IPS-18a (cell line): ENCODE results near the gene ALOX12B.
"Not testable (repeated sequence)": the region's sequence is repeated elsewhere in the genome, so short reads cannot be mapped to it uniquely, and the experiment has no call there.

Source experiments
- H3K27ac ChIP-seq: one replicate; pipeline ENCODE4 v1.5.1; 2013; ENCODE audit warnings: low read length
- H3K27me3 ChIP-seq: one replicate; pipeline ENCODE4 v1.6.1; 2013; ENCODE audit warnings: mild to moderate bottlenecking, low read length; ENCODE audit not compliant: control insufficient read depth, insufficient read depth
- H3K36me3 ChIP-seq: one replicate; pipeline ENCODE4 v1.6.1; 2013; ENCODE audit warnings: low read depth, low read length; ENCODE audit not compliant: control insufficient read depth
- H3K4me1 ChIP-seq: one replicate; pipeline ENCODE4 v1.6.1; 2013; ENCODE audit warnings: low read depth, low read length; ENCODE audit not compliant: control insufficient read depth
- H3K4me3 ChIP-seq: one replicate; pipeline ENCODE4 v1.5.1; 2013; ENCODE audit warnings: low read length
- H3K9ac ChIP-seq: one replicate; pipeline ENCODE4 v1.6.1; 2013; ENCODE audit warnings: mild to moderate bottlenecking, low read length, moderate library complexity
- H3K9me3 ChIP-seq: one replicate; pipeline ENCODE4 v1.6.1; 2013; ENCODE audit warnings: low read depth, low read length; ENCODE audit not compliant: control insufficient read depth

The ALOX12B gene

DNA sequence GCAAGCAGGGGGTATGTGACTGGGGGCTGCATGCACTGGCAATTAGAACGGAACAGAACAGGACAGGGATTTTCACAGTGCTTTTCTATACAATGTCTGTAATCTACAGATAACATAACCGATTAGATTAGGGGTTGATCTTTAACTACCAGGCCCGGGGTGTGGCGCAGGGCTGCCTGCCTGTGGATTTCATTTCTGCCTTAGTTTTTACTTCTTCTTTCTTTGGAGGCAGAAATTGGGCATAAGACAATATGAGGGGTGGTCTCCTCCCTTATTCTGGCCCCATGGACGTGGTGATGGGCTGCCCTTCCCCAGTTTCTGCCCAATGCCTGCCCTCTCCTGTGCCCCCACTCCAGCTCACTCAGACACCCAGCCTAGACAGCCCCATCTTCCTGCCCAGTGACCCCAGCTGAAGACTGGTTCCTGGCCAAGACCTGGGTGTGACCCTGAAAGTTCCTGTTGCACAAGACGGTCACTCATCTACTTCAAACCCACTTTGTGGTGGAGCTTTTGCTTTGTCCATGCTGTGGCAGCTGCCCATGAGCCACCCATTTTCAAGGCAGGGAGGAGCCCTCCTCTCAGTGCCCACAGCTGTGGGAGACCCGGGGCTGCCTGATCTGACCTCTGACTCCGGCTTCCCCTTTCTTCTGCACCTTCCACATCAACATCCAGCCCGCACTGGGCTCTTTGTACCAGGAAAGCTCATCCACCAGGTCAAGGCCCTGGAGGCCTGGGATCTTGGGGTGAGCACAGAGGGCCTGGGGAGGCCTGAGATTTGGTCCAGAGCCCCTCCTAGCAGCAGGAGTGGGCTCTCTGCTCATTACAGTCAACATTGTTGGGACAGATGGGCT lies 18.6 kb downstream of the ALOX12B start:
- no peak overlapping the region for H3K9ac ChIP-seq
- H3K4me1 ChIP-seq = peaks cover 5% of the 10 kb centered on the region
- no peak overlapping the region for H3K27ac ChIP-seq
- H3K36me3 ChIP-seq = no peaks in the 10 kb centered on the region
- H3K9me3 ChIP-seq = no peaks in the 10 kb centered on the region
- peaks cover 57% of the 10 kb centered on the region for H3K27me3 ChIP-seq
- no peak overlapping the region for H3K4me3 ChIP-seq

DNA sequence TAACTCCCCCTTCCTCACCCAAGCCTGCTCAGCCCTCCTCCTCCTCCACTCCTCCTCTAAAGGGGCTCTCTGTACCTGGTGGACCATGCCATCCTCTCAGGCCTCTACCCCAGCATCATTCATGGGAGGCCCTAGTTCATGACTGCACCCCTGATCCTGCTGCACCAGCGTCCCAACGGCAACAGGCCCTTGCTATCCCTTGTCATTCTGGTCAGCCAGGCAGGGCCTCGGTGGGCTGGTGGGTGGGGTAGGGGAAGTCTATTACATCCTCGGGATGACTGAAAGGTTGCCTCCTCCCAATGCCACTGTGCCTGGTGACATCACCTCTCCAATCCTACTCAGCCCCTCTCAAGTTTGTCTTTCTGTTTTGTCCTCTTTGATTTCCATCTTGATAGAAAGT lies 19.7 kb downstream of the ALOX12B start:
- H3K9me3 ChIP-seq = no peaks in the 10 kb centered on the region
- no peak overlapping the region for H3K9ac ChIP-seq
- no peak overlapping the region for H3K4me3 ChIP-seq
- H3K36me3 ChIP-seq = no peaks in the 10 kb centered on the region
- peaks cover 56% of the 10 kb centered on the region for H3K27me3 ChIP-seq
- H3K27ac ChIP-seq = no peak overlapping the region
- H3K4me1 ChIP-seq = peaks cover 9% of the 10 kb centered on the region

DNA sequence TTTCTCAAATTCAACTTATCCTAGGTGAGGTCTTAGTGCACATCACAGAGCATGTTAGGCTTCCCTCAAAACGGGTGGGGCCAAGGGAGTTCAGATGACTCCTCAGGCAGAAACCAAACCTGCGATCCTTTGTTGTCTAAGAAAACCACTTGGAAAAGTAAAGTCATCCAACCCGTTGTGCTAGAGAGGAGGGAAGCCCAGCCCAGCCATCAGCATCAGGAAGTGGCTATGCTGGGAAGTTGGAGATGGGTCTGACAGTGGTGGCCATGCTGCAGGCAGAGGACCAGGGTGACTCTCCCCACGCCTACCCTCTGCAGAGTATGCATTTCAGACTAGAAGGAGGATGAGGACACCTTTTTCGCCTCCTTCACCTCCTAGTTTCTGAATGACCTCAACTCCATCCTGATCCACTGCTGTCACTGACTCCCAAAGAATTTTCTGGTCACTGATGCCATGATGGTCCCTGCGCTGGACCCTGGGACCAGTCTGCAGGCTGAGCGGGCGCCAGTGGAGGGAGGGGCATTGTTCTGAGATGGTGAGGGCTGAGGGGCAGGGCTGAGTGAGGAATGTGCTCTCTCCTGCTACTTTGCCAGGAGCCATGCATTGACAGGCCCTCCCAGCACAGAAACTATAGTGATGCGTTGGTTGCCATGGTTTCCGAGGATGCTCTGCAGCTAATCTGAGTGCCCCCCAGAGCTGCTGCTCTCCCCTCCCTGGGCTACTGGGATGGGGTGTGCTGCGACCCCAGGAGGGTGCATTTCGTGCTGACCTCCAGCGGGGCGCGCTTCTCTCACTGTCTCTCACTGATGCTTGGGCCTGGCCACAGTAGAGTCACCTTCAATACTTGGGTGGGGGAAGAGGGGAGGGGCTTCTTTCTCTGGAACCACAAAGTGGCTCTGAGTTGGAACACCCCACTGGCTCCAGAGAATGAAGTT lies 20.4 kb downstream of the ALOX12B start:
- Histone ChIP-seq H3K4me1 (peaks cover 16% of the 10 kb centered on the region), H3K9me3 (no peaks in the 10 kb centered on the region), H3K27ac (no peak overlapping the region), H3K4me3 (no peak overlapping the region), H3K27me3 (peaks cover 56% of the 10 kb centered on the region), H3K36me3 (no peaks in the 10 kb centered on the region), H3K9ac (no peak overlapping the region)

DNA sequence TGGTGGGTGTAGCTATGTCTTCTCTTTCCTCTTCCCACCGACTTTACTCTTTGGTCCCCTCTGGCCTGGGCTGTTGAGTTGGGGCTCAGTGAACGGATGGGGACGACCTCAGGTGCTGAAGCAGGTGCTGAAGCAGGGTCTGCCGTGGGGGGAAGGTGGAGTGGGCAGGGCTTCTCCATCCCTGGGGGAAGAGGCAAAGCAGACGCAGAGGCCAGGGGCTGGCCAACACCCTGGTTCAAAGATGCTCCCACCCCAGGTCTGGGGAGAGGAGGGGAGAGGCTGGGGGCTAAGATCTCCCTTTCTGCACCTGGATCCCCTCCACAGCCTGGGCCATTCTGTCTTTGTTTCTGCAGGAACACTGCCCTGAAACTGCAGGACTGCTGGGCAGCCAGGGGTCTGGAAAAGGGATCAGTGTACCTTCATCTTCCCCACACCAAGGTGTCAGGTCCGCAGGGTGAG lies 22.9 kb downstream of the ALOX12B start:
- Histone ChIP-seq H3K4me1 (peaks cover 23% of the 10 kb centered on the region), H3K36me3 (no peaks in the 10 kb centered on the region), H3K9me3 (no peaks in the 10 kb centered on the region), H3K27me3 (peaks cover 62% of the 10 kb centered on the region), H3K27ac (no peak overlapping the region), H3K9ac (no peak overlapping the region), H3K4me3 (no peak overlapping the region)

DNA sequence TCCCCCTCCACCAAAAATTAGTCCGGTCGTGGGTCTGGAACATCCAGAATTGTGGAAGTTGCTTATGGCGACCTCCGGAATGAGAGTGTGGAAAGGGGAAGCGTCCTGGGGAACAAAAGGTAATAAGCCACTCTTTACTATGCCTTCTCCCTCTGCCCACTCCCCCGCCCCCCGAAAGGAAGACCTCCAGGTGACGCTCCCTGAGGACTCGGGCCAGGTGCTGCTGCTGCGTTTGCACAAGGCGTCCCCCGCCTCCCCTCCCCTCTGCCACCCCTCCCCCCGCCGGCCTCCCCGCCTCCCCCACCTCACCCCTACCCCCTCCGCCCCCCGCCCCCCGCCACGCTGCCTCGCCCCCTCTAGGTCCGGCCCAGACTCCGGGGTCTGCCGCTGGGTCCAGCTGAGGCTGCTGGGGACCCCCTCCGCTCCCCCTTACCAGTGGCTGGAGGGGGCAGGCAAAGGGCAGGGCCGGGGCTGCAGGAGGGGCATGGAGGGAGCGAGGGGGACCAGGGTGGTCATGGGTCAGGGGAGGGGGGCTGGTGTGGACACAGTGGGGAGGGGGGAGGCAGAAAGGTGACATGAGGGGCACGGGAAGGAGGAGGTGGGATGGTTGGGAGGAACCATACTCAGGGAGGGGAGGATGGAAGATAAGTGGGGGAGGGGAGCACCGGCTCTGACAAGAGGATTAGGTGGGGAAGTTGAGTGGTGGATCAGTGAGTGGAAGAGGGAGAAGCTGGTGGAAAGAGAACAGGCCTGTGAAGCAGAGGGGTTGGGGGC lies 23.6 kb downstream of the ALOX12B start:
- peak overlapping the region; percentile 55 for H3K4me3 ChIP-seq
- H3K27me3 ChIP-seq = peaks cover 68% of the 10 kb centered on the region

DNA sequence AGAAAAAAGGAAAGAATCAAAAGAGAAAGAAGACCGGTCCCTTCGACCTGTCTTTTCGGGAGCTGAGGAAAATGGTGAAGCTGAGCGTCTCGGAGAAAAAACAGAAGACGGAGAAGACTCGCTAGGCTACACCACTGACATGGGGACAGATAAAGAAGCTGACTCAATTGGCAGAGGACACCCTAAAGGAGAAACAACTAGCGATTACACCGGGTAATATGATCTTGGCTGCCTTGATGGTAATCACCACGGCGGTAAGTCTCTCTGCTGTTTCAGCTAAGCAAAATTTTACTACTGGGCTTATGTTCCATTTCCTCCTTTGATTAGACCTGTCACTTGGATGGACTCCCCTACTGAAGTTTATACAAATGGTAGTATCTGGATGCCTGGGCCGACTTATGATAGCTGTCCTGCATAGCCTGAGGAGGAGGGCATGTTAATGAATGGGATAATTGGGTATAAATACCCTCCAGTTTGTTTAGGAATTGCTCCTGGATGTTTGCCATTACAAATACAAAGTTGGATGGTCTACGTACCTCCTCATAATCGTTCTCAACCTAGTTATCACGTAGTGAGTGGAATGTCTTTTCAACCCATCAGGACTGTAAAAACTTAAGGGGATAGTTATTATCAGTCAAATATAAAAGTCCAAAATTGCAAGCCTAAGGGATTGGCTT lies 24.6 kb downstream of the ALOX12B start:
- peaks cover 69% of the 10 kb centered on the region for H3K27me3 ChIP-seq
- no peak overlapping the region for H3K27ac ChIP-seq
- no peaks in the 10 kb centered on the region for H3K9me3 ChIP-seq
- peak overlapping the region; percentile 55 for H3K4me3 ChIP-seq
- H3K4me1 ChIP-seq = peaks cover 23% of the 10 kb centered on the region
- H3K36me3 ChIP-seq = no peaks in the 10 kb centered on the region
- no peak overlapping the region for H3K9ac ChIP-seq

More for the DNA sequence above, 23.6 kb downstream of the ALOX12B start:
- Histone ChIP-seq H3K9me3 (no peaks in the 10 kb centered on the region), H3K4me1 (peaks cover 23% of the 10 kb centered on the region), H3K9ac (no peak overlapping the region), H3K36me3 (no peaks in the 10 kb centered on the region), H3K27ac (no peak overlapping the region)

DNA sequence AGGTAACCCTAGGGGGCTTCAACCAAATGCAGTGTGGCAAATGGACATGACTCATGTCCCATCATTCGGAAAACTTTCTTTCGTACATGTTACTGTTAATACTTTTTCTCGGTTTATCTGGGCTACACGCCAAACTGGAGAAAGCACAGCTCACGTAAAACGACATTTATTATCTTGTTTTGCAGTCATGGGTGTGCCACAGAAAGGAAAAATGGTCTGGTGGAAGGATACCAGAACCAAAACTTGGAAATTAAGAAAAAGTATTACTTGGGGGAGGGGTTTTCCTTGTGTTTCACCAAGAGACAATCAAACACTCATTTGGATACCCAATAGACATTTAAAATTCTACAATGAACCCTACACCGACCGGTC lies 25.1 kb downstream of the ALOX12B start:
- H3K9ac ChIP-seq = no peak overlapping the region
- H3K27me3 ChIP-seq = peaks cover 70% of the 10 kb centered on the region
- H3K4me1 ChIP-seq = peaks cover 23% of the 10 kb centered on the region
- H3K9me3 ChIP-seq = no peaks in the 10 kb centered on the region
- peak overlapping the region; percentile 55 for H3K4me3 ChIP-seq
- no peaks in the 10 kb centered on the region for H3K36me3 ChIP-seq
- H3K27ac ChIP-seq = no peak overlapping the region

DNA sequence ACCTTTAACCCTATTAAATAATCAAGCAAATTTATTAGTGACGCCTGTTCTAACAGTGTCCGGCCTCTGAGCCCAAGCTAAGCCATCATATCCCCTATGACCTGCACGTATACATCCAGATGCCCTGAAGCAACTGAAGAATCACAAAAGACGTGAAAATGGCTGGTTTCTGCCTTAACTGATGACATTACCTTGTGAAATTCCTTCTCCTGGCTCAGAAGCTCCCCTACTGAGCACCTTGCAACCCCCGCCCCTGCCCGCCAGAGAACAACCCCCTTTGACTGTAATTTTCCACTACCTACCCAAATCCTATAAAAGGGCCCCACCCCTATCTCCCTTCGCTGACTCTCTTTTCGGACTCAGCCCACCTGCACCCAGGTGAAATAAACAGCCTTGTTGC lies 25.7 kb downstream of the ALOX12B start:
- H3K4me1 ChIP-seq = peaks cover 23% of the 10 kb centered on the region
- H3K9ac ChIP-seq, H3K36me3 ChIP-seq, H3K9me3 ChIP-seq, H3K27ac ChIP-seq: not testable (repeated sequence)
- H3K27me3 ChIP-seq = peaks cover 70% of the 10 kb centered on the region
- peak overlapping the region; percentile 55 for H3K4me3 ChIP-seq

DNA sequence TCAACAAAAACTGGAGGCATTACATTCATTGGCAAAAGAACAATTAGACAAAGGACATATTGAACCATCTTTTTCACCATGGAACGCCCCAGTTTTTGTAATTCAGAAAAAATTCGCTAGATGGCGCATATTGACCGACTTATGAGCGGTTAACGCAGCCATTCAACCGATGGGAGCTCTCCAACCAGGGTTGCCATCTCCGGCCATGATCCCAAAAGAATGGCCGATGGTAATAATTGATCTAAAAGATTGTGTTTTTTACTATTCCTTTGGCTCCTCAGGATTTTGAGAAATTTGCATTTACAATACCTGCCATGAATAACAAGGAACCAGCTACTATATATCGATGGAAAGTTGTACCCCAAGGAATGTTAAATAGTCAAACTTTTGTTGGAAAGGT lies 27.2 kb downstream of the ALOX12B start:
- Histone ChIP-seq H3K36me3 (no peaks in the 10 kb centered on the region), H3K27ac (no peak overlapping the region), H3K4me3 (no peak overlapping the region), H3K4me1 (peaks cover 23% of the 10 kb centered on the region), H3K9ac (no peak overlapping the region), H3K27me3 (peaks cover 76% of the 10 kb centered on the region), H3K9me3 (no peaks in the 10 kb centered on the region)

DNA sequence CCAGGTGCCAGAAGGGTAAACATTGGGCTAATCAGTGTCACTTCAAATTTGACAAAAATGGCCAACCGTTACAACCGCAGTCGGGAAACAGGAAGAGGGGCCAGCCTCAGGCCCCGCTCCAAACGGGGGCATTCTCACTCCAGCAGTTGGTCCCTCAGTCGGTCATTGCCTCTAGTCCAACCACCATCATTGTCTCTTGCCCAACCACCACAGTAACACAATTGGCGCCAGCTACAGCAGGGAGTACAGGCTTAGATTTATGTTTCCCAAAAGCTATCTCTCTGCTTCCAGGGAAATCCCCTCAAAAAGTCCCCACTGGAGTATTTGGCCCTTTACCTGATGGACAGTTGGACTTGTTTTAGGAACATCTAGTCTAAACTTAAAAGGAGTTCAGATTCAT lies 28.4 kb downstream of the ALOX12B start:
- H3K36me3 ChIP-seq = no peaks in the 10 kb centered on the region
- peaks cover 66% of the 10 kb centered on the region for H3K27me3 ChIP-seq
- no peak overlapping the region for H3K9ac ChIP-seq
- H3K9me3 ChIP-seq = no peaks in the 10 kb centered on the region
- H3K4me1 ChIP-seq = peaks cover 23% of the 10 kb centered on the region
- no peak overlapping the region for H3K27ac ChIP-seq
- no peak overlapping the region for H3K4me3 ChIP-seq
